ENCODE results near the gene SEPTIN7.

DNA sequence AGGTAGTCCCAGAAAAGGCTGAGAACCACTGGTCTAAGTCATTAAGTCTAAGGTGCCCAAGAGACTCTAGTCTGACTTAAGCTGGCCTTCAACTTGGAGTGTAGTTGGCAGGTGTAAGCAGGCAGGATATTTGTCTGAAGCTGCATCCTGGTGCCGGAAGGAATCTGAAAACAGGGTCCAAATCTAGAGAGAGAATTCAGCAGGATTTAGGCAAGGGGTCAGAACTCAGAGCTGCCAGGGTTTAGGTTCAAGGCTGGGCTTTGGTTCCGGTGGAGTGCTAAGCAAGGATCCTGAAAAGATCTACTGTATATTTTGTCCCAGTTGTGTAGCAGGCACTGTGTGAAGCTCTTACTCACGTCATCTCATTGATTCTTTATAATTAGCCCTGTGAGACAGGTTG is 16.5 kb upstream of the SEPTIN7 start:
- TF ChIP-seq TARDBP (IDR thresholded peaks at IDR 0.05) (no peak), ZNF644 (tag; IDR thresholded peaks at IDR 0.05; ENCODE audit: low read depth) (no peak), SOX6 (IDR thresholded peaks at IDR 0.05) (no peak), TAF1 (IDR thresholded peaks at IDR 0.05; ENCODE audit: control insufficient read depth, extremely low read depth, insufficient read depth, low read length, severe bottlenecking) (no peak), HMG20A (CRISPR knock-in tag; conservative IDR thresholded peaks at IDR 0.05) (no peak)

Data from K562 (cell line).